Measurements from ENCODE around the gene GAB3. TPM values are rescaled to one million over a fixed set of nuclear protein-coding genes. Genes with fewer than 3 reads are reported as not detected.

GAB3 gene
- total and polyA plus RNA-seq, 5 donors: 4.7 to 14.4 (median 10.1) TPM

DNA sequence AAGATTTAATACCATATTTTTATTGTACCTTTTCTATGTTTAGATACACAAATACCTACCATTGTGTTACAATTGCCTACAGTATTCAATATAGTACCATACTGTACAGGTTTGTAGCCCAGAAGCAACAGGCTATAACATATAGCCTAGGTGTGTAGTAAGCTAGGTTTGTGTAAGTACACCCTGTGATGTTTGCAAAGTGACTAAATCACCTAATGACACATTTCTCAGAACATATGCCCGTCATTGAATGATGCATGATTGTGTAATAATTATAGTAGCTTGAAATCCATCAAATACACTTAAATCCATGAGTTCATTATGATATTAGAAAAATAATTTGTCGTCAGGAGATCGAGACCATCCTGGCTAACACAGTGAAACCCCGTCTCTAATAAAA, 30.8 kb downstream of the GAB3 start:
- no peak overlapping the region for H3K27ac ChIP-seq (ENCODE audit: low read length)
- H3K4me1 ChIP-seq (ENCODE audit: control insufficient read depth, insufficient read depth, low read length): peaks cover 2% of the 10 kb centered on the region
- ATAC-seq: no peak
- H3K27me3 ChIP-seq (ENCODE audit: control insufficient read depth, insufficient read depth): no peaks in the 10 kb centered on the region
- no peak overlapping the region for H3K4me3 ChIP-seq (ENCODE audit: low read length)
- no peaks in the 10 kb centered on the region for H3K9me3 ChIP-seq (ENCODE audit: control insufficient read depth, low read length)
- DNase-seq: no peak
- intact Hi-C loops (cut with DNase I): no loop called here
- WGBS: 72% methylated on average over 4 of the region's 4 CpGs

DNA sequence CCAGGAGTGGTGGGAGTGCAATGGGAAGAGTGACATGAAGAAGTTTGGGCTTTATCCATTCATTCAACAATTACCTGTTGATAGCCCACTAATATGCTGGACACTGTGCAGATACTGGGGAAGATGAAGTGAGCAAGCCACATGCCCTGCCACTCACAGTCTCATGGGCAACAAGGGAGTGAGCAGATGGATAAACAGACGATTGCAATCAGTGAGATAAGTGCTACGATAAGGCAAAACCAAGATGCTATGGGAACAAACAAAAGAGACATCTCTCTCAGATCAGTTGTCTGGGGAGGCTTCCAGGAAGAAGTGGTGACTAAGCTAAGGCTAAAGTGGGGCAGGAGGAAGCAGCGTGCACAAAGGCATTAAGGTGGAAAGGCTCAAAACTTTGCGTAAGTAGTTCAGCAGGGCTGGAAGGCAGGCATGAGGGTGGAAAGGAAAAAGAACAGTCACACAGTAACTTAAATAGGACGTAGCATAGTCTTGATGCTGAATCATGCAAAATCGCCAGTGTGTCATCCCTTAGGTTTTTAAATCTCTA, 31.7 kb downstream of the GAB3 start:
- no peaks in the 10 kb centered on the region for H3K9me3 ChIP-seq (ENCODE audit: control insufficient read depth, low read length)
- H3K4me1 ChIP-seq (ENCODE audit: control insufficient read depth, insufficient read depth, low read length): peaks cover 2% of the 10 kb centered on the region
- ATAC-seq (no peak), DNase-seq (no peak)
- H3K27ac ChIP-seq (ENCODE audit: low read length): peak overlapping the region; percentile 12
- intact Hi-C loops (cut with DNase I): loop anchor here in 1 of 4 donors (5.0 kb wide), 1 partner anchor 33 kb away; the partner anchor contains the start of gene GAB3
- H3K4me3 ChIP-seq (ENCODE audit: low read length): no peak overlapping the region
- H3K27me3 ChIP-seq (ENCODE audit: control insufficient read depth, insufficient read depth): no peaks in the 10 kb centered on the region
- WGBS: 60% methylated on average over 6 of the region's 6 CpGs

DNA sequence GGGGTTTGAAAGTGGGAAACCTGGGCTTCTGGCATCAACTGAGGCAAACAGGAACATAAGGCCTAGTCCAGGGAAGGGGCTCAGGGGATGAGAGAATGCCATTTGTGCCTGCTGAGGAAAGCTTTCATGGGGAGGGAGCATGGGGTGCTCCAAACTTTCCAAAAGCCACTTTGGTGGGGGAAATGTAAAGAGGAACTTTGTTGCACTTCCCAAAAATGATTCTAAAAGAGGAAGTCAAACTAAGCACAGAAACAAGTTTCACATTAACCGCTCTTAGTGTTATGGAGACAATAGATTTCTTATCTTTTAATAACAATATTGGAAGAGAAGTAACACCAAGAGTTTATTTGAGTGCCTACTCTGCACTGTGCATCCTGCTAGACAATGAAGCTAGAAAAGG, 32.3 kb downstream of the GAB3 start:
- peaks cover 2% of the 10 kb centered on the region for H3K4me1 ChIP-seq (ENCODE audit: control insufficient read depth, insufficient read depth, low read length)

DNA sequence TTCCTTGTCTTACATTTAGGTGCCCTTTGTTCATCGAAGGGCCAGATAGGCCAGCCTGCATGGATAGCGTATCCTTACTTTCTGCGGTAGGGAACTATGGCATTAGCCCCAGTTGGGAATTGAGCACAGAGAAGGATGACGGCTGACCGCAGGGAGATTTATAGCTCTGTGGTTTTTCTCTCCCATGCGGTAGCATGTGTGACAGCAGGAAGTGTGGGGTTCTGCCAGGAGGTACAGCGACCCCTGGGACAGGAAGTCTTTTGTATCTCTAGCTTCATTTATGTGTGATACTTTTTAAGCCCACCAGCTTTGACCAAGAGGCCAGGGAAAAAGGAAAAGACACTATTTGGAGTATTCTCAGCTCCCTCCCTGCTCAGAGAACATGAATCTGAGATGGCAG, 33.1 kb downstream of the GAB3 start:
- Histone ChIP-seq H3K27me3 (ENCODE audit: control insufficient read depth, insufficient read depth) (no peaks in the 10 kb centered on the region), H3K27ac (ENCODE audit: low read length) (no peak overlapping the region), H3K9me3 (ENCODE audit: control insufficient read depth, low read length) (no peaks in the 10 kb centered on the region), H3K4me1 (ENCODE audit: control insufficient read depth, insufficient read depth, low read length) (peaks cover 5% of the 10 kb centered on the region), H3K4me3 (ENCODE audit: low read length) (no peak overlapping the region)
- intact Hi-C loops (cut with DNase I): loop anchor here in 1 of 4 donors (5.0 kb wide), 1 partner anchor 34 kb away; the partner anchor contains the start of gene GAB3
- DNase-seq (no peak), ATAC-seq (no peak)
- WGBS: 36% methylated on average over 7 of the region's 7 CpGs

More for the DNA sequence above, 32.3 kb downstream of the GAB3 start:
- ATAC-seq (no peak), DNase-seq (no peak)
- intact Hi-C loops (cut with DNase I): loop anchor here in 1 of 4 donors (5.0 kb wide), 1 partner anchor 34 kb away; the partner anchor contains the start of gene GAB3
- Histone ChIP-seq H3K9me3 (ENCODE audit: control insufficient read depth, low read length) (no peaks in the 10 kb centered on the region), H3K27me3 (ENCODE audit: control insufficient read depth, insufficient read depth) (no peaks in the 10 kb centered on the region), H3K27ac (ENCODE audit: low read length) (no peak overlapping the region), H3K4me3 (ENCODE audit: low read length) (no peak overlapping the region)
- 65% methylated on average over 1 of the region's 1 CpG for WGBS

DNA sequence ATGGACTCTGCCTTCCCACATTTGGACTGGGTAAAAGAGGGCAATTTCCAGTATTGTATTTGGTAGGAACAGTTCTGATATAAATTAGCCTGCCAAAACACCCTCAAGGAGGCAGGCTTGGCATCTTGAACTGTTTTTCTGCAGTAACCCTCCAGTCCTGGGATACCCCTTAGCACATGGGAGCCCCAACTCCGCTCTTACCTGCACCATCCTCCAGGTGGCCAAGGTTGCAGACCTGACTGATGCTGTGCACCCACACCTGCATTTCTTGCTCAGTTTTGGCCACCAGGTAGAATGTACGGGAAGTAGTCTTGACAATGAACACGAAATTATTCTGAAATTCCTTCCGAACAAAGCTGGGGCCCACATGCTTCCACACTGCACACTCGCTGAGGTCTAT, 35.1 kb downstream of the GAB3 start:
- intact Hi-C loops (cut with DNase I): loop anchor here in 1 of 4 donors (5.0 kb wide), 1 partner anchor 36 kb away; the partner anchor contains the start of gene GAB3
- ATAC-seq (no peak), DNase-seq (no peak)
- Histone ChIP-seq H3K4me1 (ENCODE audit: control insufficient read depth, insufficient read depth, low read length) (peaks cover 9% of the 10 kb centered on the region), H3K4me3 (ENCODE audit: low read length) (no peak overlapping the region), H3K9me3 (ENCODE audit: control insufficient read depth, low read length) (no peaks in the 10 kb centered on the region), H3K27ac (ENCODE audit: low read length) (no peak overlapping the region), H3K27me3 (ENCODE audit: control insufficient read depth, insufficient read depth) (no peaks in the 10 kb centered on the region)
- WGBS: 97% methylated on average over 5 of the region's 5 CpGs

DNA sequence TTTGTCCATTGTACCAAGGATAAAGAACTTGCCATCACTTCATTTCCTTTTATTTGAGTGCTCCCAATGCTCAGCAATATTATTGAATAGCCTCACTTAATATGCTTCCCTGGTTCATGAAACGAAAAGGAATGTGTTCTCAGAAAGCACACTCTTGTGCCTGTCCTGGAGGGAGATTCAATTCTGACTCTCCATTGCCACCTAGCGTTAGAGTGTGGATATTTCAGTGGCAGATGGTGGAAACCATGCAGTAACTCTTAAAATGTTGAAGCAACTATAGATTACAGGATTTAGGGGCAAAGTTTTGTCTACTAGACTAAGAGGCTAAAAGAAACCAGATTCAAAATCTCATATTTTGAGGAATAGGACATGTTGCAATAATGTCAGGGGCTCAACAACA, 36.0 kb downstream of the GAB3 start:
- ATAC-seq (peak in 1 of 2 donors; percentile 65), DNase-seq (no peak)
- peaks cover 9% of the 10 kb centered on the region for H3K4me1 ChIP-seq (ENCODE audit: control insufficient read depth, insufficient read depth, low read length)
- WGBS: 0% methylated on average over 2 of the region's 2 CpGs
- no peaks in the 10 kb centered on the region for H3K27me3 ChIP-seq (ENCODE audit: control insufficient read depth, insufficient read depth)
- H3K9me3 ChIP-seq (ENCODE audit: control insufficient read depth, low read length): no peaks in the 10 kb centered on the region
- no peak overlapping the region for H3K27ac ChIP-seq (ENCODE audit: low read length)
- intact Hi-C loops (cut with DNase I): loop anchor here in 1 of 4 donors (5.0 kb wide), 1 partner anchor 37 kb away; the partner anchor contains the start of gene GAB3
- no peak overlapping the region for H3K4me3 ChIP-seq (ENCODE audit: low read length)

DNA sequence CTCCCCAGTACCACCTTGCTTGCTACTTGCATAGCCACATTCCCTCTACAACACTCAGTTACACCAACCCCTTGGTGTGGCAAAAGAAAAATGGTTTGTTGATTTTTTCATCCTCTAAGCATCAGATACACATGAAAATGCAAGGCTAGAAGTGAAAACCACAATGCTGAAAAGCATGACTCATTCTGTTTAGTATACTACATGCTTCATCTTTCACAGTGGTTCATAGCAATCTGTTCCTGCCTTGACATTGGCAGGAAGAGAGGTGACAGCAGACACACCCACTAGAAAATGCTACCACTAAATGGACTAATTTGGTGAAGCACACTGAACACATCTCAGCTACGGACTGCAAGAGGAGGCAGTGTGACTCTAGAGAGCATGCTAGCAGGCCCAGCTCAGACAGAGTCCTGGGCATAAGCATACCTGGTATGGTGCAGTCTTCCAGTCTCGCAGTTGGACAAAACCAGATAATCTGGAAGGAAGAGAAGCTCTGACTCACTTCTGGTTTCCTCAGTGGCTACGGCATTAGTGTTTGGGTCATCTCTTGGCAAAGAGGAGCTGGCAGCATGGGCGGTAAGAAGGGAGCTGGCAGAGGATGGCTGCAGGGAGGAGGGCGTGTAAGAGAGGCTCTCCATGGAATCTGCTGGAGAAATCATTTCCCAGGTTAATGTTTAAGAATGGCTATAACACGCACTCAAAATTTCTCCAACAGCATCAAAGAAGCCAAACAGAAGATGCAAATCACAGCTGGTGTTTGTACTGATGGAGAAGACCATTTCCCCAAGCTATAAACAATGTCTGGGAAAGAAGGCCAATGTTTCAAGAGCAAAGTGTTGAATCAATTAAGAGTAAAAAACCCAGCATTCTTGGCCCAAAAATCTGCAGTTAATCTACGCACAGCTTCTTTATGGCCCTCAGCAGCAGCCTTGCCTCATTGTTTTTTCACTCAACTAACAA, 37.8 kb downstream of the GAB3 start:
- WGBS: 56% methylated on average over 7 of the region's 7 CpGs

DNA sequence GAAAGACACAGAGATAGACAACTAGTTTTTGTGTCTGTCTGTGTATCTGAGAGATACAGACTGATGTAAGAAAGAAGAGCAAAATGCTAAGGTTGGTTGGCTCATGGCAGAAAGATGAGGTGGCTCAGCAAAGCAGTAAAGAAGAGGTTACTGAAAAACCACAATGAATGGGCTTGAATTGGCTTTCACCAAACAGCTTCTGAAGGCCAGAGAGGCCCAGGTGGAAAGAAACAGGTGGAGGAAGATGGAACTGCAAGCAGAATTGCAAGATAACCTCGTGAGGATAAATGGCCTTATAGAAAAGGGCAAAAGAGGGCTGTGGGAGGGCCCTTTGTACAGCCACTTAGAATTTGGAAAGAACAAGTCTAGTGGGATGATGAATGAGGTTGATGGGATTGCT, 39.6 kb downstream of the GAB3 start:
- intact Hi-C loops (cut with DNase I): no loop called here
- Histone ChIP-seq H3K9me3 (ENCODE audit: control insufficient read depth, low read length) (no peaks in the 10 kb centered on the region), H3K4me3 (ENCODE audit: low read length) (no peak overlapping the region), H3K4me1 (ENCODE audit: control insufficient read depth, insufficient read depth, low read length) (peaks cover 6% of the 10 kb centered on the region), H3K27me3 (ENCODE audit: control insufficient read depth, insufficient read depth) (no peaks in the 10 kb centered on the region), H3K27ac (ENCODE audit: low read length) (no peak overlapping the region)
- DNase-seq (no peak), ATAC-seq (no peak)
- 93% methylated on average over 1 of the region's 1 CpG for WGBS

More for the DNA sequence above, 37.8 kb downstream of the GAB3 start:
- no peaks in the 10 kb centered on the region for H3K9me3 ChIP-seq (ENCODE audit: control insufficient read depth, low read length)
- ATAC-seq: peak in 1 of 2 donors; percentile 42
- no peaks in the 10 kb centered on the region for H3K27me3 ChIP-seq (ENCODE audit: control insufficient read depth, insufficient read depth)
- no peak for DNase-seq
- intact Hi-C loops (cut with DNase I): no loop called here
- peaks cover 6% of the 10 kb centered on the region for H3K4me1 ChIP-seq (ENCODE audit: control insufficient read depth, insufficient read depth, low read length)
- no peak overlapping the region for H3K4me3 ChIP-seq (ENCODE audit: low read length)
- peak overlapping the region; percentile 37 for H3K27ac ChIP-seq (ENCODE audit: low read length)

DNA sequence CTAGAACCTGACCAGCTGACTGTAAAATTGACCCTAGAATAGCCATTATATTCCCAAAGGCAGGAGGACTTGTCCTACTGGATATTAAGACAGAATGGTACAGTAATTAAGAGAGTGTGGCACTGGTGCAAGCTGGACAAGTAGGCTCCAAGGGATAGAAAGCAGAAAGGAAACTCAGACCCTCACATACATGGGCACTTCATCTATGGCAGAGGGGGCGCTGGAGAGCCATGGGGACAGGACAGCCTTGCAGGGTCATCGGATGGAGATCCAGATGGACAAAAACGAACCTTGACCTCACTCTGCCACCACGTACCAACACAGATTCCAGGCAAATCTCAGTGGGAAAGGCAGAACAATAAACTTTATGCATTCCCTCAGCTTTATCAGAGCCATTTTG, 40.6 kb downstream of the GAB3 start:
- Histone ChIP-seq H3K27me3 (ENCODE audit: control insufficient read depth, insufficient read depth) (no peaks in the 10 kb centered on the region), H3K4me3 (ENCODE audit: low read length) (no peak overlapping the region), H3K4me1 (ENCODE audit: control insufficient read depth, insufficient read depth, low read length) (peaks cover 6% of the 10 kb centered on the region), H3K9me3 (ENCODE audit: control insufficient read depth, low read length) (no peaks in the 10 kb centered on the region), H3K27ac (ENCODE audit: low read length) (no peak overlapping the region)
- WGBS: 86% methylated on average over 4 of the region's 4 CpGs
- DNase-seq: no peak
- intact Hi-C loops (cut with DNase I): no loop called here
- ATAC-seq: no peak

DNA sequence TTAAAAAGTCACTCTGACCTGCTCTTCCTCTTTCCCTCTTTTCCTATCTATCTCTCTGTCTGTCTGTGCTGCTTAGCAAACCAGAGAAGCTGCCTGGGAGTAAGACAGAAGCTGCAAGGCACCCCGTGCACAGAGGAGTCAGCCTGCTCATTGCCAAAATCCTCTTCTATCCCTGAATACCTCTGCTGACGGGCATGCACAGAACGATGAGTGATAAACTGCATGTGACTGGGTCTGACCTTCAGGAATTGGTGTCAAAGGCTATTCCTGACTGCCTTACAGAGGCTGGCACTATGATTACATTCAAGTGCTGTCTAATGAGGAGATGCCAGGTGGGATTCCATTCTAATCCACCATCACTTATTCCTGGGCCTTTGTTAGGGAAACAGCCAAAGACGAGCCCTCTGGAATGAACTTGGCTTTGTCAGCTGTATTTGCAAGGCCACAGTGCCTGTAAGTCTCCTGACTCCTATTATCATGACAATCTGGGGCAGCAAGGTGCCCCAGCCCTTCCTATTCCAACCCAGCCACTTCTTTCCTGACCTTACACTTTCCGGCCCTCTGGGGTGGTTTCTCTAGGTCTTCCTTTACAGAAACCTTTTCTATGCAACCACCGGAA, 52.1 kb downstream of the GAB3 start:
- DNase-seq: no peak
- peak overlapping the region; percentile 27 for H3K27ac ChIP-seq (ENCODE audit: low read length)

DNA sequence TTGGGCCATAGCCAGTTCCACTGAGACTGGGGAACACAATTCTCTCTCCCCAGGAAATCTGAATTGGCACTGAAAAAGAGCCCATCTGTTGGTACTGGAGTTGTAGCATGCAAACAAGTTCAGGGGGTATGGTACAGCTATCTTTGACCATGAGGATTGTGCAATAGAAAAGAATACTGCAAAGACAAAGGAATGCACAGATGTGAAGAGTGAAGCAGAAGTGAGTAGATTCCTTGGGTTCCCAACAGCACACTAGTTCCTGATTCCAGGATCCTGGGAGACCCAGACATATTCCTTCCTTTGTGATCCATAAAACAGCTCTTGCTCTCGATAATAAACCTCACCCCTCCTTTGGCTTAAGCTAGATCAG, 54.2 kb downstream of the GAB3 start:
- Histone ChIP-seq H3K9me3 (ENCODE audit: control insufficient read depth, low read length) (no peaks in the 10 kb centered on the region), H3K4me1 (ENCODE audit: control insufficient read depth, insufficient read depth, low read length) (peaks cover 2% of the 10 kb centered on the region), H3K27me3 (ENCODE audit: control insufficient read depth, insufficient read depth) (no peaks in the 10 kb centered on the region), H3K4me3 (ENCODE audit: low read length) (no peak overlapping the region), H3K27ac (ENCODE audit: low read length) (no peak overlapping the region)
- no peak for DNase-seq
- ATAC-seq: peak in 1 of 2 donors; percentile 16
- intact Hi-C loops (cut with DNase I): no loop called here
- 52% methylated on average over 1 of the region's 1 CpG for WGBS

More for the DNA sequence above, 52.1 kb downstream of the GAB3 start:
- Histone ChIP-seq H3K9me3 (ENCODE audit: control insufficient read depth, low read length) (no peaks in the 10 kb centered on the region), H3K4me1 (ENCODE audit: control insufficient read depth, insufficient read depth, low read length) (peaks cover 2% of the 10 kb centered on the region), H3K27me3 (ENCODE audit: control insufficient read depth, insufficient read depth) (no peaks in the 10 kb centered on the region), H3K4me3 (ENCODE audit: low read length) (no peak overlapping the region)
- ATAC-seq: peak in 1 of 2 donors; percentile 64
- WGBS: 63% methylated on average over 6 of the region's 6 CpGs
- intact Hi-C loops (cut with DNase I): no loop called here
